Measurements from ENCODE around the gene PTPRN.
"Not testable (repeated sequence)": the region's sequence is repeated elsewhere in the genome, so short reads cannot be mapped to it uniquely, and the experiment has no call there.

Gene PTPRN

GRCh38 chr2:219331560-219332213 is 22.5 kb upstream of the PTPRN start:
- no peak overlapping the region for H3K4me3 ChIP-seq (replicated peaks; ENCODE audit: low read depth, low read length)
- TF ChIP-seq CTCF (IDR thresholded peaks at IDR 0.05; ENCODE audit: low read length, missing control alignments), result no peak
- DNase-seq (ENCODE audit: low read depth), result peak; percentile 45

GRCh38 chr2:219327719-219328118 is 18.5 kb upstream of the PTPRN start:
- H3K4me3 ChIP-seq (replicated peaks; ENCODE audit: low read depth, low read length), result no peak overlapping the region
- DNase-seq (ENCODE audit: low read depth), result no peak
- no peak for TF ChIP-seq CTCF (IDR thresholded peaks at IDR 0.05; ENCODE audit: low read length, missing control alignments)

- DNase-seq (ENCODE audit: low read depth), result no peak
- no peak overlapping the region for H3K4me3 ChIP-seq (replicated peaks; ENCODE audit: low read depth, low read length)
- no peak for TF ChIP-seq CTCF (IDR thresholded peaks at IDR 0.05; ENCODE audit: low read length, missing control alignments)
Observed at GRCh38 chr2:219325657-219326315, 16.6 kb upstream of the PTPRN start.

GRCh38 chr2:219325136-219325535 is 15.9 kb upstream of the PTPRN start:
- no peak for DNase-seq (ENCODE audit: low read depth)
- no peak for TF ChIP-seq CTCF (IDR thresholded peaks at IDR 0.05; ENCODE audit: low read length, missing control alignments)

GRCh38 chr2:219323434-219323833 is 14.2 kb upstream of the PTPRN start:
- H3K4me3 ChIP-seq (replicated peaks; ENCODE audit: low read depth, low read length), result no peak overlapping the region
- TF ChIP-seq CTCF (IDR thresholded peaks at IDR 0.05; ENCODE audit: low read length, missing control alignments), result no peak
- DNase-seq (ENCODE audit: low read depth), result no peak

More at GRCh38 chr2:219325136-219325535, 15.9 kb upstream of the PTPRN start:
- no peak overlapping the region for H3K4me3 ChIP-seq (replicated peaks; ENCODE audit: low read depth, low read length)

GRCh38 chr2:219314804-219315468 is 5.7 kb upstream of the PTPRN start:
- DNase-seq (ENCODE audit: low read depth), result no peak
- H3K4me3 ChIP-seq (replicated peaks; ENCODE audit: low read depth, low read length), result no peak overlapping the region
- no peak for TF ChIP-seq CTCF (IDR thresholded peaks at IDR 0.05; ENCODE audit: low read length, missing control alignments)

- DNase-seq (ENCODE audit: low read depth); H3K4me3 ChIP-seq (replicated peaks; ENCODE audit: low read depth, low read length): not testable (repeated sequence)
Observed at GRCh38 chr2:219312683-219313263, 3.6 kb upstream of the PTPRN start.
